Nephron (organoid): ENCODE measurements around the gene FAM181B.
"Not testable (repeated sequence)": the region's sequence is repeated elsewhere in the genome, so short reads cannot be mapped to it uniquely, and the experiment has no call there.

ENCODE experiments used
- H3K27ac Mint-ChIP-seq, 3 experiments: 2 replicates each; pipeline ENCODE4 v1.8.0; 2020; ENCODE audit warnings: mixed read lengths in 3 of 3, mild to moderate bottlenecking in 2 of 3, moderate library complexity in 1 of 3
- H3K27me3 Mint-ChIP-seq: 2 replicates; pipeline ENCODE4 v1.8.0; 2021; ENCODE audit warnings: low read depth, mild to moderate bottlenecking, moderate library complexity, mixed read lengths
- H3K36me3 Mint-ChIP-seq: 2 replicates; pipeline ENCODE4 v1.8.0; 2020; ENCODE audit warnings: low read depth, mixed read lengths
- H3K4me1 Mint-ChIP-seq: 2 replicates; pipeline ENCODE4 v1.8.0; 2020; ENCODE audit warnings: mixed read lengths
- H3K4me3 Mint-ChIP-seq, 3 experiments: 2 replicates each; pipeline ENCODE4 v1.8.0; 2020; ENCODE audit warnings: mild to moderate bottlenecking in 3 of 3, mixed read lengths in 3 of 3, moderate library complexity in 2 of 3
- H3K9me3 Mint-ChIP-seq: 2 replicates; pipeline ENCODE4 v1.8.0; 2020; ENCODE audit warnings: mixed read lengths
- CTCF ChIP-seq, 3 experiments: fragments of 200-600 bp; sonication (generic); IDR thresholded peaks; one replicate each; pipeline ENCODE4 v1.5.0; 2021; ENCODE audit warnings: antibody characterized with exemption in 3 of 3; ENCODE audit not compliant: unreplicated experiment in 3 of 3

The FAM181B gene

GRCh38 chr11:82692981-82693380 lies 40.7 kb downstream of the FAM181B start:
- TF ChIP-seq CTCF (IDR thresholded peaks at IDR 0.05; ENCODE audit: unreplicated experiment in 3 of 3): no peak
- Mint-ChIP-seq H3K4me1 (no peaks in the 10 kb centered on the region), H3K27ac (no peak overlapping the region), H3K4me3 (no peak overlapping the region), H3K36me3 (no peaks in the 10 kb centered on the region), H3K27me3 (no peaks in the 10 kb centered on the region), H3K9me3 (no peaks in the 10 kb centered on the region)

GRCh38 chr11:82689347-82689746 lies 44.3 kb downstream of the FAM181B start:
- not testable (repeated sequence) for H3K27me3 Mint-ChIP-seq, H3K27ac Mint-ChIP-seq, H3K4me3 Mint-ChIP-seq, H3K9me3 Mint-ChIP-seq, H3K4me1 Mint-ChIP-seq, H3K36me3 Mint-ChIP-seq

- Mint-ChIP-seq H3K27me3 (peaks cover 4% of the 10 kb centered on the region), H3K36me3 (no peaks in the 10 kb centered on the region), H3K27ac (no peak overlapping the region), H3K9me3 (peaks cover 18% of the 10 kb centered on the region), H3K4me1 (no peaks in the 10 kb centered on the region), H3K4me3 (no peak overlapping the region)
- no peak for TF ChIP-seq CTCF (IDR thresholded peaks at IDR 0.05; ENCODE audit: unreplicated experiment in 3 of 3)
Observed at GRCh38 chr11:82686211-82686610, 47.5 kb downstream of the FAM181B start.

GRCh38 chr11:82683029-82683428 lies 50.6 kb downstream of the FAM181B start:
- H3K27me3 Mint-ChIP-seq: peaks cover 4% of the 10 kb centered on the region
- H3K9me3 Mint-ChIP-seq: peaks cover 29% of the 10 kb centered on the region
- no peak overlapping the region for H3K4me3 Mint-ChIP-seq
- no peak for TF ChIP-seq CTCF (IDR thresholded peaks at IDR 0.05; ENCODE audit: unreplicated experiment in 3 of 3)
- H3K36me3 Mint-ChIP-seq: no peaks in the 10 kb centered on the region
- H3K4me1 Mint-ChIP-seq: no peaks in the 10 kb centered on the region
- H3K27ac Mint-ChIP-seq: no peak overlapping the region

- H3K9me3 Mint-ChIP-seq: peaks cover 29% of the 10 kb centered on the region
- H3K27ac Mint-ChIP-seq: no peak overlapping the region
- peaks cover under 1% of the 10 kb centered on the region for H3K27me3 Mint-ChIP-seq
- peak; percentile 13 to 42 (median 30) for TF ChIP-seq CTCF (IDR thresholded peaks at IDR 0.05; ENCODE audit: unreplicated experiment in 3 of 3)
- H3K4me1 Mint-ChIP-seq: no peaks in the 10 kb centered on the region
- no peak overlapping the region for H3K4me3 Mint-ChIP-seq
- H3K36me3 Mint-ChIP-seq: no peaks in the 10 kb centered on the region
Observed at GRCh38 chr11:82682003-82682751, 51.5 kb downstream of the FAM181B start.

- no peak for TF ChIP-seq CTCF (IDR thresholded peaks at IDR 0.05; ENCODE audit: unreplicated experiment in 3 of 3)
- no peaks in the 10 kb centered on the region for H3K27me3 Mint-ChIP-seq
- peaks cover 29% of the 10 kb centered on the region for H3K9me3 Mint-ChIP-seq
- no peak overlapping the region for H3K27ac Mint-ChIP-seq
- H3K4me3 Mint-ChIP-seq: no peak overlapping the region
- H3K4me1 Mint-ChIP-seq: no peaks in the 10 kb centered on the region
- H3K36me3 Mint-ChIP-seq: no peaks in the 10 kb centered on the region
Observed at GRCh38 chr11:82680252-82680651, 53.4 kb downstream of the FAM181B start.
